HG03521 (cell line): ENCODE measurements around the gene MAP3K19.
A peak's percentile ranks its signal among the peaks of the same experiment; 100 is the strongest.
"Not testable (repeated sequence)": the region's sequence is repeated elsewhere in the genome, so short reads cannot be mapped to it uniquely, and the experiment has no call there.

ENCODE experiments used
- ATAC-seq: cut with Tn5 transposase; IDR thresholded peaks from one replicate; pipeline ENCODE4 v1.9.1; 2021; ENCODE audit warnings: mild to moderate bottlenecking, moderate library complexity; ENCODE audit not compliant: unreplicated experiment

MAP3K19 gene

DNA sequence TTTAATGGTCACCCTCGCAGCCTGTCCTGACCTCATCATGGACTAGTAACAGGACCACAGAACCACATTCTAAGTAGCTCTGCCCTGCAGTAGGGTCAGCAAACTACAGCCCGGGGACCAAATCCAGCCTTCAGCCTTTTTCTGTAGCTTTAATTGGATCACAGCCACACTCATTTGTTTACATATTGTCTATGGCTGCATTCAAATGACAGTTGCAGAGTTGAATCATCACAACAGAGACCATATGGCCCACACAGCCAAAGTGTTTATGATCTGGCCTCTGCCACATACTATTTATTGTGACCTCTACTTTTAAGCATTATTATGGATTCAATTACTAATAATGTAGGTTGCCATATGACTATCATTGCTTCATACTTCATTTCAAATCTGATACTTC, 47.7 kb downstream of the MAP3K19 start:
- no peak for ATAC-seq

DNA sequence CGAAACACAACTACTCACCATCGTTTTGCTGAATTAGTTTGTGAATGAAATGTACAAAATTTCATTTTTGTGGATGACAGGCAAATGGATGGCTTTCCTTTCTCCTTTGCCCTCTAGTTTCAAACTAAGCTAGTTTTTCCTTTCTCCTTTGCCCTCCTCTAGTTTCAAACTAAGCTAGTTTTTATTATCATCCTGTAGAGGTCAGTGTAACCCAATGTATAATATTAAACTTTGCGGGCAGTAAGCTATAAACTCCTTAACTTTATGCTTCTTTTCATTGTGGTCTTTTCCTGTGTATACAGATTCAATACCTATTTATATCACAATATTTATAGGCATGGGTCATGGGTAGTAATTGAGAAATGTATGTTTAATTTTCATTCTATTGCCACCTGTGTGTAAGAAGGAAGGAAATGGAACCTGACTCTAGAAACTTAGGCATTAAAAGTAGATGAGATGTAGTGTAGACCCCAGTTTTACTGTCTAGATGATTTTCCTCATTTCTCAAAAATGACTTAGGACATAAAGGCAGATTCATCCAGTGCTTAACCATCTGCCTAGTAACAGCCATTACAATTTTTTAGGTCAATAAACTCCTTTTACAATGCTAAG, 58.1 kb downstream of the MAP3K19 start:
- no peak for ATAC-seq

DNA sequence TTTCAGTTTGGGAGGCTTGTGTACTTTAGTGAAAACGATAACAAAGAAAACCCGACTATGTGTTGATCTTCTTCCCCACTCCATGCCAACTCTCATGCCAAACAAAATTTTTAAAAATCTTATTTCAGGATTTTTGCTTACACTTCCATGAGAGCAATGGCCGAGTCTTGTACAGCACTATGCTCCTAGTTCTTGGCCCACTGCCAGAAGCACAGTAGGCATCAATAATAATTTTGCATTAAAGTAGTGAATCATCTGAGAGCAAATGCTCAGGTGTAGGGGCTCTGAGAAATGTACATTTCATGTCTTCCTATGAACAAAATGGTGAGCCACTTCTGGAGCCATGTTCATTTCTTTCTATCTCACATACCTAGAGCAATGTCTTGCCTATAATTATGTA, 62.2 kb downstream of the MAP3K19 start:
- ATAC-seq, result no peak

DNA sequence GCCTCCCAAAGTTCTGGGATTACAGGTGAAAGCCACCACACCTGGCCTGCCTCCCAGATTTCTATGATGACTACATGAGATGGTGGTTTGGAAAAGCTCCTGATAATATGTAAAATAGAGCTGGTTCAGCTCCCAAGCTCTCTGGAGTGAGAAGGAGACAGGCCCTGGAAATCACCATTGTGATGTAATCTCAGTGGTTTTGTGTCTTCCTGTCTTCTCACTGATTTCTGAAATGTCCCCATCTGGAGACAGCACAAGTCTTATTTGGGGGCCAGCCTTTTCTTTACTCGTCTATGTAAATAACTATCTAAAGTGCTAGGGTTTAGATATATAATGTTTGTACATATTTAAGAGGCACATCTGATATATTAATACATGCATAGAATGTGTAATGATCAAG, 64.6 kb downstream of the MAP3K19 start:
- ATAC-seq, result no peak

DNA sequence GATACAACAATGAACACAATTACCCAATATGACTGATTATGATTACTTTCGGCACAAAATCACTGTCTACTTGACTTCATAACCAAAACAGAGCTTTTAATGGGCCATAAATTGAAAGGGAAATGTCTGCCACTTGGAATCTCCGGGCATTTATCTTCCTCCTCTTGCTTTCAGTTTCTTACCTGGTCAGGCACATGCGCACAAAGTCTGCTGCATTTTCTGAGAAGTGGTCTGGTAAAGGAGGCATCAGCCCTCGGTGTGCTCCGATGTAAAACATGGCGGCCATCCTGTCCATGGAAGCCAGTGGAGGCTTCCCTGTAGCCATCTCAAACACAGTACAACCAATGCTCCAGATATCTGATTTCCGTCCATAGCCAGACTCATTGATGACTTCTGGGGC, 66.6 kb downstream of the MAP3K19 start:
- ATAC-seq, result no peak

DNA sequence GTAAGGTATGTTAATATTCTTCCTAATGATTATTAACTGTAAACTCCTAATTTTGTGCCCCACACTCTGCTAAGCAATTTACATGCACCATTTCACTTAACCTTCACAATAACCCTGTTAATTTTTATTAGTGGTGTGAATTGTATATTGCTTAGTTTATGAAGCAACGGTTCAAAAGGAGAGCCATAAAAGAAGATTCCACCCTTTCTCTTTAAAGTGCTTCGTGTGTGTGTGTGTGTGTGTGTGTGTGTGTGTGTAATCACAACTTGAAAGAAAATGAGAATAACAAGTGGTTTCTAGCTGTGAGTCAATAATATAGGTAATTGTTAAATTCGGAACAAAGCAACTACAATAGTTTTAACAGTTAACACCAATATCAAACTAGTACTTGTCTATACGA, 68.0 kb downstream of the MAP3K19 start:
- no peak for ATAC-seq

DNA sequence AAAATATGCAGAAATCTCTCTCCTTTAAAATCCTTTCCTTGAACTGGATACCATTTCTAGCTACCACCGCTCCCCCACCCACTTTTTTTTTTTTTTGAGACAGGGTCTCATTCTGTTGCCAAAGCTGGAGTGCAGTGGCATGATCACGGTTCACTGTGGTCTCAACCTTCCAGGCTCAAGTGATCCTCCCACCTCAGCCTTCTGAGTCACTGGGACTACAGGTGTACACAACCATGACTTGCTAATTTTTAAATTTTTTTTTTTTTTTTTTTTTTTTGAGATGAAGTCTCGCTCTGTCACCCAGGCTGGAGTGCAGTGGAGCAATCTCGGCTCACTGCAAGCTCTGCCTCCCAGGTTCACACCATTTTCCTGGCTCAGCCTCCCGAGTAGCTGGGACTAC, 70.1 kb downstream of the MAP3K19 start:
- not testable (repeated sequence) for ATAC-seq

DNA sequence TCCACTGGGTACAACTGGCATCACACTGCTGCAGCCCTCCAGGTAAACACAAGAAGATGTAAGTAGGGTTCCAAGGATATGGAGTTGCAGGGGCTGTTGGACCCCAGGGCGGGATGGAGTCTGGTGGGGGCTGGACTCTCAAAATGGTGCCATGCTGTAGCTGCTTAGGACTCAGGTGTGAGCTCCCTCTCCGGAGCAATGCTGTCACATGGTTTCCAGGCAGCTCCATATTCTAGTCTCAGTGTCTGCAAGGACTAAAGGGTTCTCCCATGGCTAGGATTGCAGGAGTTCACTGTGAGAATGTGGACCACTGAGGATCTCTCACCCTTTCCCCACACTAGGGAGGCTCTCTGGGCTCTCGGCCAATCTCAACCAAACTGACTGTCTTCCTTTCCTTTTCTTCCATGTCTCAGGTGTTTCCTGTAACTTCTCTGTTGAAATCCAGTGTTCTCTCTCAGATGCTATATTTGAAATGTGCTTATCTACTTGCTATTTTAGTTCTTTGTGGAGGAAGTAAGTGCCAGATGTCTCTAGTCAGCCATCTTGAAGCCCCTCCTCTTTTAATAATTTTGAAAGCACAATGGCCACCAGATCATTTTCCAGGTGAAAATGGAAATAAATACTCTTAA, 71.1 kb downstream of the MAP3K19 start:
- ATAC-seq, result no peak

DNA sequence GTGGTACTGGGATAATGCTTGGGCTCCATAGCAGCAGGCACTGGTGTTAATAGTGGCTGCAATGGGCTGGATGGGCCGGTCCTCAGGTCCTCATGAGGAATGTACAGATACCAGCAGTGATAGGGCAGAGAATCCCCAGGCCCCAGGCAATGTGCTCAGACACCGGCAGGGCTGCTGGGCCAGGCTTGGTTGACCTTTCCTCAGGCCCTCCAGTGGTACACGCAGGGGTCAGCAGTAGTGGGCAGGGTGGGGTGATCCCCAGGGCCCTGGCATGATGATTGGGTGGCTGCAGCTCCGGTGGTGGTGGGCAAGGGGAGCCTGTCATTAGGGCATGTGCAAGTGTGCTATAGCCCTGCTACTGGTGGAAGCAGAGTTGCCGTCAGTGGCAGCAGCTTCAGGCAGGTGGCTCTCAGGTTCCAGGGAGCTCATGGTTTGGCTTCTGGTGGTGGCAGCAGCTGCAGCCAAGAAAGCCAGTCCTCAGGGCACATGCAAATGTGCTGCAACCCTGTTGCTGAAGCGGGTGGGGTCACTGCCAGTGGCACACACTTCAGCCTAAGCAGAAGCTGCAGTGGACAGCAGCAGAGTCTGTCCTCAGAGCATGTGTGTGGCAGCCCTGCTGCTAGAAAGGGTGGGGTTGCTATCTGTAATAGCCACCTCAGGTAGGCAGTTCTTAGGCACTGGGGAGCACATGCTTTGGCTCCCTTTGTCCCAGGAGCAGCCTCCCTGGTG, 71.8 kb downstream of the MAP3K19 start:
- ATAC-seq, result no peak

DNA sequence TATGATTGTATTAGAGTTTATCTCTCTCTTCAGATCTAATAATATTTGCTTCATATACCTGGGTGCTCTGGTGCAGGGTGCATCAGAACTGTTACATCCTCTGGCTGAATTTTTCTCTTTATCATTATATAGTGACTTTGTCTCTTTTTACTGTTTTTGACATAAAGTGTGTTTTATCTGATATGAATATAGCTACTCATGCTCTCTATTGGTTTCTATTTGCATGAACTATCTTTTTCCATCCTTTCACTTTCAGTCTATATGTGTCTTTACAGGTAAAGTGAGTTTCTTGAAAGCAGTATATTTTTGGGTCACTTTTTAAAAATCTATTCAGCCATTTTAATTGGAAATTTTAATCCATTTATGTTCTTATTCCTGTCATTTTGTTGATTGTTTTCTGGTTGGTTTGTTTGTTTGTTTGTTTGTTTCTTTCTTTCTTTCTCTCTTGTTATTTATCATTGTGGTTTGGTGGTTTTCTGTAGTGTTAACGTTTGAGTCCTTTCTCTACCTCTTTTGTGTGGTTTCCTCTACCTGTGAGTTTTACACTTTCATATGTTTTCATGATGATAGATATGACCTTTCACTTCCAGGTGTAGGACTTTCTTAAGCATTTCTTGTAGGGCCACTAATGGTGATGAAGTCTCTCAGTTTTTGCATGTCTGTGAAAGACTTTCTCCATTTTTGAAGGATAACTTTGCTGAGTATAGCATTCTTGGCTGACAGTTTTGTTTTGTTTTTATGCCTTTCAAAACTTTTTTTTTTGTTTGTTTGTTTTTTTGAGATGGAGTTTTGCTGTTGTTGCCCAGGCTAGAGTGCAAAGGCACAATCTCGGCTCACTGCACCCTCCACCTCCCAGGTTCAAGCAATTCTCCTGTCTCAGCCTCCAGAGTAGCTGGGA, 73.8 kb downstream of the MAP3K19 start:
- ATAC-seq, result peak; percentile 56

DNA sequence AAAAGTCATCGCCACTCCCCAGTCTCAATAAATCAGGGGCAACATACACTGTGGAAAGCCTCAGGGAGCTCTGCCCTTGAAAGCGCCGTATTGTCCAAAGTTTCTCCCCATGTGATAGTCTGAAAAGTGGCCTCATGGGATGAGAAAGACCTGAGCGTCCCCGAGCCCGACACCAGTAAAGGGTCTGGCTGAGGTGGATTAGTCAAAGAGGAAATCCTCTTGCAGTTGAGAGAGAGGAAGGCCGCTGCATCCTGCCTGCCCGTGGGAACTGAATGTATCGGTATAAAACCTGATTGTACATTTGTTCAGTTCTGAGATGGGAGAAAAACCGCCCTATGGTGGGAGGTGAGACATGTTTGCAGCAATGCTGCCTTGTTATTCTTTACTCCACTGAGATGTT, 80.1 kb downstream of the MAP3K19 start:
- ATAC-seq, result not testable (repeated sequence)

DNA sequence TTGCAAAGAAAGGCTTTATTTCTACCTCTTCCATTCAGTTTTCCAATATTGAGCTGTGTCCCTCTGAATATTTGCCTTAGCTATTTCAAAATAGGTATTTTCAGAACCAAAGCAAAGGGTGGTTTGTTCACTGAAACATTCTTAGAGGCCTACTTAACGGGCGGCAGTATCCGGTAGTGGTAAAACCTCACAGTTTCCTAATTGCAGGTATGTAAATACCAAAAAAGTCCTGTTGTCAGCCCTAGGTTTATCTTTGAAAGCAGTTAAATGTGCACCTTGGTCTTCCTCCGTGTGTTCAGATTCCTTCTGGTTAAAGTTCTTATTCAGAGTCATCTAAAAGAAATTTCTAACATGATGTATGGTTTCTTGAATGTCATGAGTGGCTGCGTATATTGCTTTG, 89.8 kb downstream of the MAP3K19 start:
- ATAC-seq, result no peak

DNA sequence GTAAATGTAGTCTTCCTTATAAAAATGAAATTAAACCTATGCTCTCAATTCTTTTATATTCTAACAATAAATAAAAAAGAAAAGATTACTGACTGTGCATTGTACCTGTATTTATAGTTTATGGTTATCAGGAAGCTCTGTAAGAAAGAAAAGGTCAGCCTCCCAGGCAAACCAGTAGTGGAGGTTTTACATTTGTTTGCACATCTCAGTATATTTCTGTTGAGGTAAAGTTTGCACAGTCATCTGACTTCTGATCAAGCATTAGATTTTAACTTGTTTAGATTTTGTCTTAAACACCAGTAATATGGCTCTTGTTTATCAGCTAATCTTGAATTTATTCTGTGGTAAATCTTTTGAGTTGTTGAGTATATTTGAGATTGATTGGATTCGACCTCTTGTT, 91.5 kb downstream of the MAP3K19 start:
- ATAC-seq, result no peak

DNA sequence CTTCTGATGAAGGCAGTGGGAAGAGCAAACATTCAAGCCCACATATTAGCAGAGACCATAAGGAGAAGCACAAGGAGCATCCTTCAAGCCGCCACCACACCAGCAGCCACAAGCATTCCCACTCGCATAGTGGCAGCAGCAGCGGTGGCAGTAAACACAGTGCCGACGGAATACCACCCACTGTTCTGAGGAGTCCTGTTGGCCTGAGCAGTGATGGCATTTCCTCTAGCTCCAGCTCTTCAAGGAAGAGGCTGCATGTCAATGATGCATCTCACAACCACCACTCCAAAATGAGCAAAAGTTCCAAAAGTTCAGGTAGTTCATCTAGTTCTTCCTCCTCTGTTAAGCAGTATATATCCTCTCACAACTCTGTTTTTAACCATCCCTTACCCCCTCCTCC, 93.2 kb downstream of the MAP3K19 start:
- no peak for ATAC-seq

DNA sequence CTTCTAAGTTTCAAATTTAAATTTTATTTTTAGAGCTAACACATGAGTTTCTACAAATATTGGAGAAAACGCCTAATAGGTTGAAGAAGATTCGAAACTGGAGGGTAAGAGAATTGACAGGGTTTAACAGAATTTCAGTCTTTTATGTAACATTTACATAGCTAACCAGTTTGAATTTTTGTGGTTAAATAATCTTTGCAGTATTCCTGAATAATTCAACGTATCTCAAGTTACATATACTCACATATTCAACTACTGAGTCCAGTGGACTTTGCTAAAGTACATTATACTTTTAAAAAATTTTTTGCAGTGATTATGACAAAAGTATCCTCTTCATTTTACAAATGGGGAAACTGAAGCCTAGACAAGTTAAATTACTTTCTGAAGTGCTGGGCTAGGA, 94.6 kb downstream of the MAP3K19 start:
- ATAC-seq, result no peak

DNA sequence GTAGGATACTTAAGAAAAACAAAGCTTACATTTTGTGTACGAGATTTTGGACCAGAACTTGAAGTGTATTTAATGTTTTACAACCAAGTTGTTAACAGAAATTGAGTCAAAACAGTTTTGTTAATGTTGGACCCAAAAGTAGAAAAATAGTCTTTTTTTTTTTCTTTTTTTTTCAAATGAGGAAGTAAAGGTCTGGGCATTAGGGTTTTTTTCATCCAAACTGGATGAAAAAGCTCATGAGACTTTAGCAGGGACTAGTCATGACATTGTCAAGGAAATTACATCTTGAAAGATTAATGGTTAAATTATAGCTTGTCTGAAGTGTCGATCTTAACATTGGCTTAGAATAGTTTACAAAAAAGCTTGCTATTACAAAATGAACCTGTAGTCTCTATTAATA, 96.4 kb downstream of the MAP3K19 start:
- no peak for ATAC-seq

DNA sequence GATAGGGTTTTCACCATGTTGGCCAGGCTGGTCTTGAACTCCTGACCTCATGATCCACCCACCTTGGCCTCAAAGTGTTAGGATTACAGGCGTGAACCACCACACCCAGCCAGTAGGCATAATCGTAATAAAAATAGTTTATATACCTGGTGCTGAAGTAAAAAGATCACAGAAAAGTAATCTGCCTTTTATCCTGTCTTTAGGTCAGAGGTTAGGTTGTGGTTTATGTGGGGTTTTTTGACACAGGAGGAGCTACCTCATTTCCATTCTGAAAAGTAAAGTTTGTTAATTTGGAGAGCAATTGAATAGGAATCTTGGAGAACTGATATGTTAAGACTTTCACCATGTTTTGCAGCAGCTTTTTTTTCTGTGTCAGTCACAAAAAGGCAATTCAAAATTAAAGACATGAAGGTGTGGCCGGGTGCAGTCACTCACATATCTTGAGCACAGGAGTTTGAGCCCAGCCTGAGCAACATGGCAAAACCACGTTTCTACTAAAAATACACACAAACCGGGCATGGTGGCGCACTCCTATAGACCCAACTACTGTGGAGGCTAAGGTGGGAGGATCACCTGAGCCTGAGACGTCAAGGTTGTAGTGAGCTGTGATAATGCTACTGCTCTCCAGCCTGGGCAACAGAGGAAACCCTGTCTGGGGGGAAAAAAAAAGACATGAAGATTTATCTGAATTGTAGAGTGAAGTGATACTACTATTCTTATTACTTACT, 97.1 kb downstream of the MAP3K19 start:
- no peak for ATAC-seq

DNA sequence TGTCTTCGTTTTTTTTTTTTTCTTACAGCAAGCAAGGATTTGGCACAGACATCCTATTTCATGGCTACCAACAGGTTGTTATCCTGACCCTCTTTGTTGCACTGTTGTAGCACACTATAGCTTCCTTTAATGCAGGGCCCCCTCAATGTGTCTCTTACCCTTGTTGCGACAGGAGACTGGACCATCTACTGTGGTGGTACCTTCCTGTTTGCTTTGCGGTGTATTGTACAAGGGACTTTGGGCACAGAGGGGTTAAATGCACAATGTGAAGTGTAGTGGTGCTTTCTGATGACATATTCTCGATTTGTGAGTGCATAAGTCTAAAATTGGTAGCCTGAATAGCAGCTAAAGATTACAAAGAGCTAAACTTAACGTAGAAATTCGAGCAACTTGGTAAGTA, 101.2 kb downstream of the MAP3K19 start:
- no peak for ATAC-seq

DNA sequence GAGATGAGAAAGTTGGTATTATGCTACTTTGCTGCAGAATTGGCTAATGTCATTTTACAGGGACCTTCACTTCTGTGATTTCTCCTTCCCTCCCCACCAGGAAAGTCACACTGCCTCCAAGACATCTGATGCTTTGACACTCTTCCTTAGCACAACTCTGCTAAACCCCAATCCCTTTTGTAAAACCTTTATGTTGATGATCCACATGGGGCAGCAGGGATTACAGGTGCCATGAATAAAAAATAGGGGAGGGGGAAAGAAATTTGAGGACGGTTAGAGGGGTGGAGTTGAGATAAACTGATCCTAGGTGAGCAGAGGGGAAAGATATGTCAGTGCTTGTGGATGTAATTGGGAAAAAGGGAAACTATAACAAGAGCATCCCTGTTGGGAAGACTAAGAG, 102.3 kb downstream of the MAP3K19 start:
- ATAC-seq, result no peak

DNA sequence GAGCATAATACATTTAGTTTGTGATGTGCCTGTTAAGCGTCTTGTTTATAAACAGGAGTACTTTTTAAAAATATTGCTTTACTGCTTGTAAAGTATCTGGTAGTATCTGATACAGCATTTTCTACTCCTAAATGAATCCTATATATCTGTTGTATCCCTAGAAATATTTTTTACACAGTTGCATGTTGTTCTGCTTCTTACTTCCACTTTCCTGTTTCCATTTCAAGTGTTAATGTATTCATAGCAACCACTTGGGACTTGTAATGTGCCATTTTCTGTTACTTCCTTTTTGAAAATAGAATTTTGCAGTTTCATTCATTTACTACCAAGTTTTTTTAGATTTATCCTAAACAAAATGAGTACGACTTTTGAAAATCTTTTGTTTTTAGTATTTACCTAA, 103.7 kb downstream of the MAP3K19 start:
- peak; percentile 55 for ATAC-seq

DNA sequence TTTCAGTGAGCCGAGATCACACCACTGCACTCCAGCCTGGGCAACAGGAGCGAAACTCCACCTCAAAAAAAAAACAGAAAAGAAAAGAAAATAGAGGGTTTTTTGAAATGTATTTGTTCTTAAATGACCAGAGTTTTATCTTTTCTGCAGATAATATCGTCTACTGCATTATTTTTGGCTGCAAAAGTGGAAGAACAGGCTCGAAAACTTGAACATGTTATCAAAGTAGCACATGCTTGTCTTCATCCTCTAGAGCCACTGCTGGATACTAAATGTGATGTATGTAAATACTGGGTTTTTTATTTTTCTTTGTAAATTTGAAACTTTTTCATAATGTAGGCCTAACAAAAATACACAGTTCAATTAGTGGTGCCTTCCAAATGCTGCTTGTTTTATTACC, 110.6 kb downstream of the MAP3K19 start:
- ATAC-seq, result no peak
